ENCODE data around the gene GRB2. TPM values are rescaled to one million over a fixed set of nuclear protein-coding genes. Genes with fewer than 3 reads are reported as not detected.

GRB2 gene
- total RNA-seq, 2 experiments from 2014 or later = 244 to 308 TPM

- no TSS peak for BruUV-seq (replicated peaks)
- H4K20me1 ChIP-seq (ENCODE audit: insufficient read depth, low read length) = peaks cover 81% of the 10 kb centered on the region
- H3K9me3 ChIP-seq (ENCODE audit: low read length) = no peaks in the 10 kb centered on the region
- TF ChIP-seq CTCF (conservative IDR thresholded peaks at IDR 0.05; ENCODE audit: low read length) (no peak), EZH2phosphoT487 (IDR thresholded peaks at IDR 0.05; ENCODE audit: borderline replicate concordance, low read depth, low read length) (no peak)
- H3K9me2 ChIP-seq (ENCODE audit: insufficient read depth, low read length) = no peaks in the 10 kb centered on the region
- intact Hi-C loops (cut with micrococcal nuclease; ENCODE audit: unreplicated experiment) = loop anchor here (5.0 kb wide), 1 partner anchor 36 kb away; no protein-coding TSS in a partner anchor
- no peak overlapping the region for H2AFZ ChIP-seq (ENCODE audit: low read length)
- H3K4me2 ChIP-seq (ENCODE audit: low read length) = peak overlapping the region; percentile 71
- peaks cover 35% of the 10 kb centered on the region for H3K36me3 ChIP-seq (ENCODE audit: insufficient read depth, low read length)
- H3K4me1 ChIP-seq (ENCODE audit: insufficient read depth, low read length, poor library complexity, severe bottlenecking) = peaks cover 100% of the 10 kb centered on the region
- peak overlapping the region; percentile 64 for H3K27ac ChIP-seq (ENCODE audit: low read depth, low read length, poor library complexity, severe bottlenecking)
- no peak for DNase-seq (ENCODE audit: low spot score)
- ChIA-PET CTCF (ENCODE audit: unreplicated experiment) (no interaction called here), POLR2A (interaction anchor here (0.6 to 4.4 kb wide), 11 partner anchors 14 to 78 kb away, joined by 3 to 25 read pairs (median 3); no protein-coding TSS in a partner anchor)
- peaks cover 100% of the 10 kb centered on the region for H3K79me2 ChIP-seq (ENCODE audit: insufficient read depth, low read depth, low read length)
- peak overlapping the region; percentile 44 for H3K4me3 ChIP-seq (ENCODE audit: low read depth, low read length, poor library complexity, severe bottlenecking)
Observed at GRCh38 chr17:75366432-75366831, 39.0 kb downstream of the GRB2 start.

- intact Hi-C loops (cut with micrococcal nuclease; ENCODE audit: unreplicated experiment) = loop anchor here (1.0 to 5.0 kb wide), 3 partner anchors 19 to 43 kb away; no protein-coding TSS in a partner anchor
- no peaks in the 10 kb centered on the region for H3K9me2 ChIP-seq (ENCODE audit: insufficient read depth, low read length)
- peak overlapping the region; percentile 71 for H3K4me2 ChIP-seq (ENCODE audit: low read length)
- no peak overlapping the region for H2AFZ ChIP-seq (ENCODE audit: low read length)
- peak overlapping the region; percentile 44 for H3K4me3 ChIP-seq (ENCODE audit: low read depth, low read length, poor library complexity, severe bottlenecking)
- peaks cover 100% of the 10 kb centered on the region for H3K4me1 ChIP-seq (ENCODE audit: insufficient read depth, low read length, poor library complexity, severe bottlenecking)
- peaks cover 100% of the 10 kb centered on the region for H3K79me2 ChIP-seq (ENCODE audit: insufficient read depth, low read depth, low read length)
- peaks cover 30% of the 10 kb centered on the region for H3K36me3 ChIP-seq (ENCODE audit: insufficient read depth, low read length)
- no TSS peak for BruUV-seq (replicated peaks)
- H3K9me3 ChIP-seq (ENCODE audit: low read length) = no peaks in the 10 kb centered on the region
- peaks cover 82% of the 10 kb centered on the region for H4K20me1 ChIP-seq (ENCODE audit: insufficient read depth, low read length)
- peak overlapping the region; percentile 64 for H3K27ac ChIP-seq (ENCODE audit: low read depth, low read length, poor library complexity, severe bottlenecking)
- ChIA-PET CTCF (ENCODE audit: unreplicated experiment) (no interaction called here), POLR2A (interaction anchor here (0.6 to 4.4 kb wide), 9 partner anchors 8 to 41 kb away, joined by 3 to 25 read pairs (median 6); no protein-coding TSS in a partner anchor)
- TF ChIP-seq CTCF (conservative IDR thresholded peaks at IDR 0.05; ENCODE audit: low read length) (no peak), EZH2phosphoT487 (IDR thresholded peaks at IDR 0.05; ENCODE audit: borderline replicate concordance, low read depth, low read length) (no peak)
- no peak for DNase-seq (ENCODE audit: low spot score)
Observed at GRCh38 chr17:75365931-75366275, 39.6 kb downstream of the GRB2 start.

Data from OCI-LY7 (cell line).